Measurements from ENCODE around the gene HIVEP2.

Gene HIVEP2

GRCh38 chr6:142716097-142716496 is 228.9 kb downstream of the HIVEP2 start:
- TF ChIP-seq POLR2AphosphoS5 (IDR thresholded peaks at IDR 0.05; ENCODE audit: low read depth, low read length) (no peak), PAX5 (IDR thresholded peaks at IDR 0.05; ENCODE audit: insufficient read depth, low read length, severe bottlenecking) (no peak), SPI1 (IDR thresholded peaks at IDR 0.05; ENCODE audit: low read depth, low read length) (no peak), TAF1 (IDR thresholded peaks at IDR 0.05; ENCODE audit: low read depth, low read length) (no peak), POU2F2 (IDR thresholded peaks at IDR 0.05; ENCODE audit: low read depth, low read length) (no peak), POLR2A (IDR thresholded peaks at IDR 0.05; ENCODE audit: low read depth, low read length) (no peak)
- DNase-seq (ENCODE audit: insufficient read length, low spot score) = no peak

GRCh38 chr6:142714951-142715785 is 229.8 kb downstream of the HIVEP2 start:
- DNase-seq (ENCODE audit: insufficient read length, low spot score) (no peak), FAIRE-seq (no peak)
- TF ChIP-seq TAF1 (IDR thresholded peaks at IDR 0.05; ENCODE audit: low read depth, low read length) (no peak), POU2F2 (IDR thresholded peaks at IDR 0.05; ENCODE audit: low read depth, low read length) (no peak), PAX5 (IDR thresholded peaks at IDR 0.05; ENCODE audit: insufficient read depth, low read length, severe bottlenecking) (no peak), SPI1 (IDR thresholded peaks at IDR 0.05; ENCODE audit: low read depth, low read length) (no peak), POLR2AphosphoS5 (IDR thresholded peaks at IDR 0.05; ENCODE audit: low read depth, low read length) (no peak)

More at GRCh38 chr6:142716097-142716496, 228.9 kb downstream of the HIVEP2 start:
- FAIRE-seq = no peak

- FAIRE-seq = no peak
- DNase-seq (ENCODE audit: insufficient read length, low spot score) = no peak
- no peak for TF ChIP-seq POU2F2 (IDR thresholded peaks at IDR 0.05; ENCODE audit: low read depth, low read length)
- TF ChIP-seq PAX5 (IDR thresholded peaks at IDR 0.05; ENCODE audit: insufficient read depth, low read length, severe bottlenecking) = no peak
- TF ChIP-seq POLR2A (IDR thresholded peaks at IDR 0.05; ENCODE audit: low read depth, low read length) = no peak
- no peak for TF ChIP-seq POLR2AphosphoS5 (IDR thresholded peaks at IDR 0.05; ENCODE audit: low read depth, low read length)
- no peak for TF ChIP-seq SPI1 (IDR thresholded peaks at IDR 0.05; ENCODE audit: low read depth, low read length)
- TF ChIP-seq TAF1 (IDR thresholded peaks at IDR 0.05; ENCODE audit: low read depth, low read length) = no peak
Observed at GRCh38 chr6:142713959-142714358, 231.0 kb downstream of the HIVEP2 start.

- no peak for FAIRE-seq
- no peak for TF ChIP-seq POLR2A (IDR thresholded peaks at IDR 0.05; ENCODE audit: low read depth, low read length)
- TF ChIP-seq PAX5 (IDR thresholded peaks at IDR 0.05; ENCODE audit: insufficient read depth, low read length, severe bottlenecking) = no peak
- TF ChIP-seq SPI1 (IDR thresholded peaks at IDR 0.05; ENCODE audit: low read depth, low read length) = no peak
Observed at GRCh38 chr6:142712231-142712630, 232.7 kb downstream of the HIVEP2 start.

GRCh38 chr6:142708651-142709050 is 236.3 kb downstream of the HIVEP2 start:
- TF ChIP-seq POU2F2 (IDR thresholded peaks at IDR 0.05; ENCODE audit: low read depth, low read length) (no peak), POLR2A (IDR thresholded peaks at IDR 0.05; ENCODE audit: low read depth, low read length) (no peak), SPI1 (IDR thresholded peaks at IDR 0.05; ENCODE audit: low read depth, low read length) (no peak), PAX5 (IDR thresholded peaks at IDR 0.05; ENCODE audit: insufficient read depth, low read length, severe bottlenecking) (no peak), TAF1 (IDR thresholded peaks at IDR 0.05; ENCODE audit: low read depth, low read length) (no peak), POLR2AphosphoS5 (IDR thresholded peaks at IDR 0.05; ENCODE audit: low read depth, low read length) (no peak)
- no peak for FAIRE-seq
- no peak for DNase-seq (ENCODE audit: insufficient read length, low spot score)

More at GRCh38 chr6:142712231-142712630, 232.7 kb downstream of the HIVEP2 start:
- DNase-seq (ENCODE audit: insufficient read length, low spot score) = no peak

- FAIRE-seq (no peak), DNase-seq (ENCODE audit: insufficient read length, low spot score) (no peak)
- no peak for TF ChIP-seq TAF1 (IDR thresholded peaks at IDR 0.05; ENCODE audit: low read depth, low read length)
- TF ChIP-seq PAX5 (IDR thresholded peaks at IDR 0.05; ENCODE audit: insufficient read depth, low read length, severe bottlenecking) = no peak
- TF ChIP-seq POU2F2 (IDR thresholded peaks at IDR 0.05; ENCODE audit: low read depth, low read length) = no peak
- TF ChIP-seq POLR2A (IDR thresholded peaks at IDR 0.05; ENCODE audit: low read depth, low read length) = no peak
- TF ChIP-seq SPI1 (IDR thresholded peaks at IDR 0.05; ENCODE audit: low read depth, low read length) = no peak
- TF ChIP-seq POLR2AphosphoS5 (IDR thresholded peaks at IDR 0.05; ENCODE audit: low read depth, low read length) = no peak
Observed at GRCh38 chr6:142707255-142707654, 237.7 kb downstream of the HIVEP2 start.

GRCh38 chr6:142706210-142706609 is 238.8 kb downstream of the HIVEP2 start:
- FAIRE-seq (peak; percentile 16), DNase-seq (ENCODE audit: insufficient read length, low spot score) (no peak)
- TF ChIP-seq TAF1 (IDR thresholded peaks at IDR 0.05; ENCODE audit: low read depth, low read length) (no peak), PAX5 (IDR thresholded peaks at IDR 0.05; ENCODE audit: insufficient read depth, low read length, severe bottlenecking) (no peak)

- no peak for FAIRE-seq
- no peak for TF ChIP-seq SPI1 (IDR thresholded peaks at IDR 0.05; ENCODE audit: low read depth, low read length)
- no peak for TF ChIP-seq POLR2A (IDR thresholded peaks at IDR 0.05; ENCODE audit: low read depth, low read length)
- no peak for TF ChIP-seq PAX5 (IDR thresholded peaks at IDR 0.05; ENCODE audit: insufficient read depth, low read length, severe bottlenecking)
- no peak for TF ChIP-seq TAF1 (IDR thresholded peaks at IDR 0.05; ENCODE audit: low read depth, low read length)
- no peak for TF ChIP-seq POLR2AphosphoS5 (IDR thresholded peaks at IDR 0.05; ENCODE audit: low read depth, low read length)
- no peak for TF ChIP-seq POU2F2 (IDR thresholded peaks at IDR 0.05; ENCODE audit: low read depth, low read length)
- no peak for DNase-seq (ENCODE audit: insufficient read length, low spot score)
Observed at GRCh38 chr6:142705054-142705453, 239.9 kb downstream of the HIVEP2 start.

- FAIRE-seq = peak; percentile 87
- TF ChIP-seq SPI1 (IDR thresholded peaks at IDR 0.05; ENCODE audit: low read depth, low read length) (peak; percentile 77), POLR2A (IDR thresholded peaks at IDR 0.05; ENCODE audit: low read depth, low read length) (no peak)
- DNase-seq (ENCODE audit: insufficient read length, low spot score) = no peak
Observed at GRCh38 chr6:142702501-142703460, 242.2 kb downstream of the HIVEP2 start.

Data from GM12891 (cell line).